Skeletal muscle satellite cell (primary cell): Measurements from ENCODE around the gene CRISP2. TPM values are rescaled to one million over a fixed set of nuclear protein-coding genes. Genes with fewer than 3 reads are reported as not detected.
"Not testable (repeated sequence)": the region's sequence is repeated elsewhere in the genome, so short reads cannot be mapped to it uniquely, and the experiment has no call there.

Experiments
- H3K27me3 ChIP-seq: 2 replicates; pipeline ENCODE4 v1.7.0; 2013; ENCODE audit warnings: low read length; ENCODE audit not compliant: control insufficient read depth, insufficient read depth
- H3K36me3 ChIP-seq: 2 replicates; pipeline ENCODE4 v1.7.0; 2013; ENCODE audit warnings: mild to moderate bottlenecking, control low read depth, low read length; ENCODE audit not compliant: insufficient read depth
- H3K4me1 ChIP-seq: 2 replicates; pipeline ENCODE4 v1.7.0; 2013; ENCODE audit warnings: low read length; ENCODE audit not compliant: control insufficient read depth, insufficient read depth
- H3K4me2 ChIP-seq: 2 replicates; pipeline ENCODE4 v1.7.0; 2013; ENCODE audit warnings: mild to moderate bottlenecking, low read length
- H3K4me3 ChIP-seq: 2 replicates; pipeline ENCODE4 v1.7.0; 2013; ENCODE audit warnings: low read length
- H3K9ac ChIP-seq: 2 replicates; pipeline ENCODE4 v1.7.0; 2013; ENCODE audit warnings: mild to moderate bottlenecking, low read depth, low read length, moderate library complexity
- H3K9me3 ChIP-seq: replicated peaks from 2 replicates; pipeline ENCODE4 v1.7.0; 2013; ENCODE audit warnings: mild to moderate bottlenecking, control low read depth, low read length
- total RNA-seq: library from RNA; depleted of rRNA; stranded (reverse); fragments of >200 nt; gene quantifications from 2 replicates; pipeline ENCODE4 v1.2.3, GENCODE V29; 2012; rRNA removed

The CRISP2 gene, protein sequence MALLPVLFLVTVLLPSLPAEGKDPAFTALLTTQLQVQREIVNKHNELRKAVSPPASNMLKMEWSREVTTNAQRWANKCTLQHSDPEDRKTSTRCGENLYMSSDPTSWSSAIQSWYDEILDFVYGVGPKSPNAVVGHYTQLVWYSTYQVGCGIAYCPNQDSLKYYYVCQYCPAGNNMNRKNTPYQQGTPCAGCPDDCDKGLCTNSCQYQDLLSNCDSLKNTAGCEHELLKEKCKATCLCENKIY
- total RNA-seq = not detected in 2 replicates

- H3K4me3 ChIP-seq = no peak within 1 kb of the TSS
- H3K9me3 ChIP-seq = no peaks in the 10 kb centered on the region
- no peaks in the 10 kb centered on the region for H3K27me3 ChIP-seq
- no peak within 1 kb of the TSS for H3K4me2 ChIP-seq
- H3K9ac ChIP-seq = no peak within 1 kb of the TSS
- H3K36me3 ChIP-seq = no peaks in the 10 kb centered on the region
- no peaks in the 10 kb centered on the region for H3K4me1 ChIP-seq
Measured at GRCh38 chr6:49713346-49713745, at the start of gene CRISP2. TSS of gene CRISP2 (minus strand) at chr6:49713543. CDS start at chr6:49709196, 4,347 bp downstream.

DNA sequence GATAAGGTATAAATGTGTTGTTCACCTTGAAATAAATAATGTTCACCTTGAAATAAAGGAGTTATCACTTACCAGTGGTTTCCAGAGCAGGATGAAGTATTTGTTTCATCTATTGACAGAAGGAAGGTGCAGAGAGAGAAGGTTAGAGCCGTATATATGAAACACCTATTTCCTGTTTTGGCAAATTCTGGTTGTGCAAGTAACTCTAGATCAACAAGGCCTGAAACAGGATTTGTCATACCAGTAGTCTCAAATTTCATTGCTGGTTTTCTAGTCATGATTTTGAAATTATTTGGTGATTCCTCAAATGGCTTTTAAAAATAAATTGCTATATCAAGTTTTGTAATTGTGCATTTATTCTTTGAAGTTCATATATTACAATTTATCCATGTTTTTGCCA, 30.9 kb upstream of the CRISP2 start, which contains the start of gene CRISP3:
TSS of gene CRISP3 (minus strand) at position 130 of the 400 bp plus-strand sequence. CDS start at position 109, 21 bp downstream.
- Histone ChIP-seq H3K36me3 (no peaks in the 10 kb centered on the region), H3K27me3 (no peaks in the 10 kb centered on the region), H3K9ac (no peak within 1 kb of the TSS), H3K4me3 (no peak within 1 kb of the TSS), H3K4me1 (no peaks in the 10 kb centered on the region), H3K4me2 (no peak within 1 kb of the TSS), H3K9me3 (no peaks in the 10 kb centered on the region)

GRCh38 chr6:49743429-49743828, 30.1 kb upstream of the CRISP2 start:
- Histone ChIP-seq H3K4me1 (no peaks in the 10 kb centered on the region), H3K27me3 (no peaks in the 10 kb centered on the region), H3K4me3 (no peak overlapping the region), H3K4me2 (no peak overlapping the region), H3K9ac (no peak overlapping the region), H3K36me3 (no peaks in the 10 kb centered on the region), H3K9me3 (no peaks in the 10 kb centered on the region)

GRCh38 chr6:49739423-49739822, 26.1 kb upstream of the CRISP2 start:
- H3K36me3 ChIP-seq = no peaks in the 10 kb centered on the region
- no peaks in the 10 kb centered on the region for H3K27me3 ChIP-seq
- H3K4me3 ChIP-seq = no peak overlapping the region
- H3K9me3 ChIP-seq = no peaks in the 10 kb centered on the region
- no peak overlapping the region for H3K4me2 ChIP-seq
- no peaks in the 10 kb centered on the region for H3K4me1 ChIP-seq
- no peak overlapping the region for H3K9ac ChIP-seq

DNA sequence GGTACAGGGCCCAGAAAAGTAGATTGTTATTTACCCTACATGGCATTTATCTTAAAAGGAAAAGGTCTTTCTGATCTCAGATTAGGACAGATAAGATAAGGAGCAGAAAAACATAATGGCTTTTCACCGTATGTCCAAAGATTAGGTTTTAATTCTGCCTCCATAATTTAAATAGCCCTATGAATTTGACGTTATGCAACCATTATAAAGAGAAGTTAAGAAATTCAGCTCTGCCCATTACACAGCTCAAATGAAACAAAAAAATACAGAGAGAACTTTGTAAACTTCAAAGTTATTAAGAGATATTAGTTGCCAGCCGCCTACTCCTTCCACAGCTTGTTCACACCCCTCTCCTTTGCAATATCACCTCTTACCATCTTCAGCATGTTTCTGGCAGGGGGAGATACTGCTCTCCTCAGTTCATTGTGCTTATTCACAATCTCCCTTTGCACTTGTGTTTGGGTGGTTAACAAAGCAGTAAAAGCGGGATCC, 22.7 kb upstream of the CRISP2 start:
- no peaks in the 10 kb centered on the region for H3K9me3 ChIP-seq
- no peak overlapping the region for H3K4me2 ChIP-seq
- H3K27me3 ChIP-seq = no peaks in the 10 kb centered on the region
- H3K4me1 ChIP-seq = no peaks in the 10 kb centered on the region
- no peak overlapping the region for H3K4me3 ChIP-seq
- H3K36me3 ChIP-seq = no peaks in the 10 kb centered on the region
- H3K9ac ChIP-seq = no peak overlapping the region

- no peak overlapping the region for H3K4me3 ChIP-seq
- H3K9ac ChIP-seq = no peak overlapping the region
- no peaks in the 10 kb centered on the region for H3K4me1 ChIP-seq
- no peaks in the 10 kb centered on the region for H3K9me3 ChIP-seq
- H3K36me3 ChIP-seq = no peaks in the 10 kb centered on the region
- H3K4me2 ChIP-seq = no peak overlapping the region
- H3K27me3 ChIP-seq = no peaks in the 10 kb centered on the region
Measured at GRCh38 chr6:49733680-49734079, 20.3 kb upstream of the CRISP2 start.

GRCh38 chr6:49732781-49733180, 19.4 kb upstream of the CRISP2 start:
- H3K4me2 ChIP-seq = no peak overlapping the region
- H3K4me3 ChIP-seq = no peak overlapping the region
- H3K9ac ChIP-seq = no peak overlapping the region
- H3K9me3 ChIP-seq = no peaks in the 10 kb centered on the region
- no peaks in the 10 kb centered on the region for H3K36me3 ChIP-seq
- H3K4me1 ChIP-seq = no peaks in the 10 kb centered on the region
- no peaks in the 10 kb centered on the region for H3K27me3 ChIP-seq

DNA sequence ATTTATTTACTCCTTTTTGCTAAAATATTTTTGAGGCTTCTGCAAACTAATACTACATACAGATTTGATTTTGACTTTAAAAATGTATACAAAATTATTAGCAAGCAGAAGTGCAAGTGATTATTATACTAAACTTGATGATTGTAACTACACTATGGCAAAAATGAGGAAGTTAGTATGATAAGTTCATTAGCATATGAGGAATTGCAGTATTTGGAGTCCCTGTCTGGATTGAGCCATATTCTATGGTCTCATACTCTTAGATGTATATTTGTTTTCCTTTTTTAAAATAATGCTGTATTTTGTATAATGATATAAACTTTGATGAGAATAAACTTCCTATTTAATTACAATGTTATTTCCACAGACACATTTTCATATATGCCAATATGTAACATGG, 16.9 kb upstream of the CRISP2 start:
- no peak overlapping the region for H3K9ac ChIP-seq
- no peak overlapping the region for H3K4me2 ChIP-seq
- no peak overlapping the region for H3K4me3 ChIP-seq
- H3K4me1 ChIP-seq = no peaks in the 10 kb centered on the region
- H3K27me3 ChIP-seq = no peaks in the 10 kb centered on the region
- H3K36me3 ChIP-seq = no peaks in the 10 kb centered on the region
- no peaks in the 10 kb centered on the region for H3K9me3 ChIP-seq

GRCh38 chr6:49723917-49724316, 10.6 kb upstream of the CRISP2 start:
- not testable (repeated sequence) for H3K4me2 ChIP-seq, H3K4me1 ChIP-seq, H3K9me3 ChIP-seq, H3K9ac ChIP-seq, H3K27me3 ChIP-seq, H3K36me3 ChIP-seq, H3K4me3 ChIP-seq

DNA sequence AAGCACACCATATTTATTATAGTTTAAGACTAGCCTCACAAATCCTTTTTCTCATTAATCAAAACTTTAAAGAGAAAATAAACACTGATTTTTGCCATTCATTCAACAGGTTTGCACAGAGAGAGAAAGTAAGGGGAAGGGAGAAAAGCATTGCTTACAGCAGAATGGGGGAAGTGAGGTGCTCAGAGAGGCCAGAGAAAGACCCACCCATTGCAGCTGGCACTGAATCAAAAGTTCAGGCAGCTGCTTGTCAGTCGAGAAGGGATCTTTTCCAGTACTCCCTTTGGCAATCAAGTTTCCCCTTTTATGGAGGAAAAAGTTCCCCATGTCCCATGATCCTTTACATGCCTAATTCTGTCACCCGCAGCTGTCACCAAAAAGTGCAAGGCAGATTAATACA, 8.0 kb upstream of the CRISP2 start:
- Histone ChIP-seq H3K27me3 (no peaks in the 10 kb centered on the region), H3K9me3 (no peaks in the 10 kb centered on the region), H3K4me2 (no peak overlapping the region)

DNA sequence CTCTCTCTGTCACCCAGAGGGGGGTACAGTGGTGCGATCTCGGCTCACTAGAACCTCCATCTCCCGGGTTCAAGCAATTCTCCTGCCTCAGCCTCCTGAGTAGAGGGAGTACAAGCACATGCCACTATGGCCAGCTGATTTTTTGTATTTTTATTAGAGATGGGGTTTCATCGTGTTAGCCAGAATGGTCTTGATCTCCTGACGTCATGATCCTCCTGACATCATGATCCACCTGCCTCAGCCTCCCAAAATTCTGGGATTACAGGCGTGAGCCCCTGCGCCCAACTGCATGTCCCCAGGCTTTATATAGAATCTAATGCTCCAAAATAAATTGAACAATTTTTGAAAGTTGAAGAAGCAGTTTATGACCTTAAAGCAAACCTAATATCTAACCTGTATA, 7.0 kb upstream of the CRISP2 start:
- no peak overlapping the region for H3K9ac ChIP-seq
- no peaks in the 10 kb centered on the region for H3K9me3 ChIP-seq
- H3K27me3 ChIP-seq = no peaks in the 10 kb centered on the region
- H3K4me2 ChIP-seq = no peak overlapping the region
- H3K4me3 ChIP-seq = no peak overlapping the region
- no peaks in the 10 kb centered on the region for H3K4me1 ChIP-seq
- H3K36me3 ChIP-seq = no peaks in the 10 kb centered on the region

More for the DNA sequence above, 8.0 kb upstream of the CRISP2 start:
- no peak overlapping the region for H3K9ac ChIP-seq
- no peaks in the 10 kb centered on the region for H3K36me3 ChIP-seq
- no peaks in the 10 kb centered on the region for H3K4me1 ChIP-seq
- no peak overlapping the region for H3K4me3 ChIP-seq

DNA sequence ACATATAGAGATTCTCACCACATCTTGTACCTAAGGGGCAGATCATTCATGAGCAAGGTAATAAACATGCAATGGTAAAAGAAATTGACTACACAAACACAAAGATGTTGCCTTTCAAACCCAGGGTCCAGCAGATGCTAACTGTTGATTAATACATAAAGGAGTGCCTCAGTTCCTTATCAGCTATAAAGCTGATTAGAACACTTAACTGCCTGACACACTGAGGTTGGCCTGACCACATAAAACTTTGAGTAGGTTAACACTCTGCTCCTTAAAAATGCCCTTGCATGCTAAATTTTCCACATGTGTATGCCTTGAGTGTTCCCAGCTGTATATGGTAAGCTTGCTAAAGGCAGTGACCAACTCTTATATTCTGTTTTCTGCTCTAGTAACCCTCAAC, 14.9 kb downstream of the CRISP2 start:
- Histone ChIP-seq H3K4me3 (no peak overlapping the region), H3K4me1 (no peaks in the 10 kb centered on the region), H3K27me3 (no peaks in the 10 kb centered on the region), H3K36me3 (no peaks in the 10 kb centered on the region), H3K9me3 (peaks cover 3% of the 10 kb centered on the region), H3K4me2 (no peak overlapping the region), H3K9ac (no peak overlapping the region)
